ENCODE results near the gene PTGFRN. TPM values are rescaled to one million over a fixed set of nuclear protein-coding genes. Genes with fewer than 3 reads are reported as not detected.

Gene PTGFRN
- total and polyA plus RNA-seq, 9 of the 15 experiments (the other 6 are each of a cell fraction or from before 2014, with no cell fraction given): 17.3 to 33.1 (median 25.7) TPM

- Histone ChIP-seq H3K4me1 (replicated peaks in 1 of 2; ENCODE audit: control insufficient read depth in 2 of 2, insufficient read depth in 2 of 2, low read length in 2 of 2) (peaks cover 0 to 4% of the 10 kb centered on the region in 2 experiments; a peak in 2 of 5 replicates), H3K9me3 (replicated peaks; ENCODE audit: control insufficient read depth, insufficient read depth, low read depth, low read length) (no peaks in the 10 kb centered on the region), H2AFZ (ENCODE audit: low read depth, low read length) (no peak overlapping the region), H3K9ac (ENCODE audit: insufficient read depth in 1 of 2, low read depth in 2 of 2, low read length in 2 of 2) (no peak overlapping the region), H3K27me3 (ENCODE audit: control insufficient read depth in 2 of 2, insufficient read depth in 2 of 2, low read length in 2 of 2) (no peaks in the 10 kb centered on the region), H3K27ac (ENCODE audit: extremely low read depth, low read depth, low read length) (no peak overlapping the region), H3K4me3 (no peak overlapping the region), H3K79me2 (ENCODE audit: control insufficient read depth, insufficient read depth, low read length) (no peaks in the 10 kb centered on the region), H3K4me2 (ENCODE audit: insufficient read depth, low read length) (no peak overlapping the region), H4K20me1 (replicated peaks; ENCODE audit: control insufficient read depth, insufficient read depth, low read length) (no peaks in the 10 kb centered on the region), H3K9me1 (ENCODE audit: control insufficient read depth, insufficient read depth, low read length) (no peaks in the 10 kb centered on the region), H3K36me3 (ENCODE audit: control insufficient read depth, insufficient read depth, low read length) (peaks cover 63% of the 10 kb centered on the region)
- no peak for DNase-seq (ENCODE audit: extremely low read depth in 1 of 4, low spot score in 3 of 4)
- no peak for ATAC-seq
- CTCF ChIA-PET (ENCODE audit: low intra/inter-chr PET ratio): no interaction called here
- 97% methylated on average over 21 of the region's 42 CpGs for WGBS (ENCODE audit: insufficient coverage, low coverage, missing lambda C conversion rate)
- in situ Hi-C loops (cut with MboI): no loop called here
- POLR2A ChIA-PET: no interaction called here
- no peak for FAIRE-seq
- intact Hi-C loops (cut with micrococcal nuclease): no loop called here
- TF ChIP-seq CBX5 (IDR thresholded peaks at IDR 0.05; ENCODE audit: borderline replicate concordance, low read depth) (no peak), ZBTB33 (CRISPR knock-in tag; IDR thresholded peaks at IDR 0.05) (peak; percentile 81), ZNF41 (CRISPR knock-in tag; conservative IDR thresholded peaks at IDR 0.05) (no peak), PTRF (tag; IDR thresholded peaks at IDR 0.05) (no peak)
- no TSS peak for BruUV-seq (replicated peaks)
These were observed 34.9 kb downstream of the PTGFRN start for GRCh38 chr1:116944613-116945012.

DNA sequence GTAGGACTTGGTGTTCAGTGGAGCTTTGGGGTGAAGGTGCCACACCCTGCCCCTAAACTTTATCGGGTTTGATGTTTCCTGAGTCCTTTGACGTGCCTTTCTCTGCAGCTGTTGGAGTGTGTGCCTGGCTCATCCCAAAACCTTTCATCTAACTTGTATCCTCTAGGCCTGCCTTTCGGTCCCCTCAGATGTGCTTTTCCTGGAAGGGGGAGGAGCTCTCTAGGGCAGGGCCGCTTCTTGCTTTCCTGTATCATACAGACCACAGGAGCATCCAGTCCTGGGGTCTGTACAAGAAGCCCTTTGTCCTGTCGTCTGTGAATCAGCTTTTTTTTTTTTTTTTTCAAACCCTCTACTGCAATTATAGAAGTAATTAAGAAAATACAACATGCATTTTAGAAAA is 35.7 kb downstream of the PTGFRN start:
- no peak for TF ChIP-seq JUND (IDR thresholded peaks at IDR 0.05; ENCODE audit: borderline replicate concordance, low read depth, low read length)
- TF ChIP-seq JUND (tag; IDR thresholded peaks at IDR 0.05; ENCODE audit: borderline replicate concordance, low read depth, low read length): no peak
- TF ChIP-seq NCOA1 (IDR thresholded peaks at IDR 0.05; ENCODE audit: low read depth): no peak
- no peak for TF ChIP-seq CBFA2T3 (IDR thresholded peaks at IDR 0.05)
- no peak for TF ChIP-seq HNRNPK (IDR thresholded peaks at IDR 0.05; ENCODE audit: low read depth, low read length, poor library complexity, severe bottlenecking)
- TF ChIP-seq CEBPB (tag; IDR thresholded peaks at IDR 0.05): no peak
- TF ChIP-seq, protein P1, sequence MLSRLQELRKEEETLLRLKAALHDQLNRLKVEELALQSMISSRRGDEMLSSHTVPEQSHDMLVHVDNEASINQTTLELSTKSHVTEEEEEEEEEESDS (CRISPR knock-in tag; IDR thresholded peaks at IDR 0.05): no peak
- TF ChIP-seq ZNF140 (CRISPR knock-in tag; IDR thresholded peaks at IDR 0.05): no peak
- no peak for TF ChIP-seq CBFA2T2 (conservative IDR thresholded peaks at IDR 0.05)
- no peak for TF ChIP-seq CSDE1 (IDR thresholded peaks at IDR 0.05)
- no peak for TF ChIP-seq ZNF134 (CRISPR knock-in tag; conservative IDR thresholded peaks at IDR 0.05)
- no peak for TF ChIP-seq HCFC1 (IDR thresholded peaks at IDR 0.05; ENCODE audit: low read depth, low read length)
- TF ChIP-seq STAT5B (CRISPR knock-in tag; IDR thresholded peaks at IDR 0.05): no peak
- in situ Hi-C loops (cut with MboI) (no loop called here), intact Hi-C loops (cut with micrococcal nuclease) (no loop called here)
- Histone ChIP-seq H3K27me3 (ENCODE audit: control insufficient read depth in 2 of 2, insufficient read depth in 2 of 2, low read length in 2 of 2) (no peaks in the 10 kb centered on the region), H3K79me2 (ENCODE audit: control insufficient read depth, insufficient read depth, low read length) (no peaks in the 10 kb centered on the region), H3K9me3 (replicated peaks; ENCODE audit: control insufficient read depth, insufficient read depth, low read depth, low read length) (no peaks in the 10 kb centered on the region), H4K20me1 (replicated peaks; ENCODE audit: control insufficient read depth, insufficient read depth, low read length) (no peaks in the 10 kb centered on the region), H3K9me1 (ENCODE audit: control insufficient read depth, insufficient read depth, low read length) (no peaks in the 10 kb centered on the region), H3K4me1 (replicated peaks in 1 of 2; ENCODE audit: control insufficient read depth in 2 of 2, insufficient read depth in 2 of 2, low read length in 2 of 2) (peaks cover 0 to 4% of the 10 kb centered on the region in 2 experiments; a peak in 2 of 5 replicates), H3K9ac (ENCODE audit: insufficient read depth in 1 of 2, low read depth in 2 of 2, low read length in 2 of 2) (peak overlapping the region in 1 of 2 experiments; percentile 1; a peak in 1 of 4 replicates), H3K4me2 (ENCODE audit: insufficient read depth, low read length) (no peak overlapping the region), H2AFZ (ENCODE audit: low read depth, low read length) (no peak overlapping the region), H3K36me3 (ENCODE audit: control insufficient read depth, insufficient read depth, low read length) (peaks cover 71% of the 10 kb centered on the region), H3K4me3 (no peak overlapping the region), H3K27ac (ENCODE audit: extremely low read depth, low read depth, low read length) (no peak overlapping the region)
- BruUV-seq (replicated peaks): no TSS peak
- DNase-seq (ENCODE audit: extremely low read depth in 1 of 4, low spot score in 3 of 4): no peak
- WGBS (ENCODE audit: insufficient coverage, low coverage, missing lambda C conversion rate): 60% methylated on average over 4 of the region's 5 CpGs
- no peak for ATAC-seq
- POLR2A ChIA-PET: no interaction called here
- no peak for FAIRE-seq
- CTCF ChIA-PET (ENCODE audit: low intra/inter-chr PET ratio): no interaction called here
